NCI-H2107 treated with DMSO at 0.1 percent for 48 hours (cell line): ENCODE data around the gene TRMT1L.
A peak's percentile ranks its signal among the peaks of the same experiment; 100 is the strongest.

Experiments
- DNase-seq: peaks from one replicate; lab custom pipeline; 2025; ENCODE audit not compliant: unreplicated experiment; lab: John Stamatoyannopoulos, UW

The TRMT1L gene

GRCh38 chr1:185132534-185132933 lies 24.2 kb downstream of the TRMT1L start:
- no peak for DNase-seq

DNA sequence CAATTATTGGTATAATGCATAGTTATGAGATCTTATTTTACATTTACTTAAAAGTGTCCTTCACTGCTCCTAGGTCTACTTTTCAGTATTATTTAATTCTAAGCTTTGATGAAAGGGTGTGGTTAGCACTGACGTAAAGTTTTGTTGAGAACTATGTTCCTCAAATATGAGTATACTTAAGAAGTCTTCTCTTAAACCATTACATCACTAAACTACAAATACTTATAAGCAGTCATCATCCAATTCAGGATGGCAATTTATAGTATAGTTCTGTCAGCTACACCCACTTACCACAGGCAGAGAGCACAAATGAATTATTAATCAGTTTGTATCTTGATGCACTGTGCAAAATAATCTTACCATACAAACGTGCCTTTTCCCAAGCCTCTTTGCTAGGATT lies 27.0 kb downstream of the TRMT1L start:
- DNase-seq: no peak

DNA sequence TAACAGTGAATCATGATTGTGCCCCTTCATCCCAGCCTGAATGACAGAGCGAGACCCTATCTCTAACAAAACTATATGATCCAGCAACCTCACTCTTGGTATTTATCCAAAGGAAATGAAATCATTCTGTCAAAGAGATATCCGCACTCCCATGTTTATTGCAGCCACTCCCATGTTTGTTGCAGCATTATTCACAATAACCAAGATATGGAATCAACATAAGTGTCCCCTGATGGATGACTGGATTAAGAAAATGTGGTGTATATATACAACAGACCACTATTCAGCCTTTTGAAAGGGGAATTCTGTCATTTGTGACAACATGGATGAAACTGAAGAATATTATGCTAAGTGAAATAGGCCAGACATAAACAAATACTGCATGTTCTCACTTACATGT lies 44.4 kb downstream of the TRMT1L start:
- DNase-seq: no peak

DNA sequence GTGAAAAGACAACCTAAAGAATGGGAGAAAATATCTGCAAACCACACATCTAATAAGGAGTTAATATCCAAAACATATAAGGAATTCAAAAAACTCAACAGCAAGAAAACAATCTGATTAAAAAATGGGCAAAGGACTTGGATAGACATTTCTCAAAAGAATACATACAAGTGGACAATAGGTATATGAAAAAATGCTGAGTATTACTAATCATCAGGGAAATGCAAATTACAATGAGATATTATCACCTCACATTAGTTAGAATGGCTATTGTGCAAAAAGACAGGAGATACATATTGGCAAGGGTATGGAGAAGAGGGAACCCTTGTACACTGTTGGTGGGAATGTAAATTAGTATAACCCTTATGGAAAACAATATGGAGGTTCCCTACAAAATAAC lies 44.9 kb downstream of the TRMT1L start:
- DNase-seq: no peak

GRCh38 chr1:185110145-185110544 lies 46.6 kb downstream of the TRMT1L start:
- no peak for DNase-seq

- DNase-seq: no peak
Observed at GRCh38 chr1:185108321-185108720, 48.4 kb downstream of the TRMT1L start.

DNA sequence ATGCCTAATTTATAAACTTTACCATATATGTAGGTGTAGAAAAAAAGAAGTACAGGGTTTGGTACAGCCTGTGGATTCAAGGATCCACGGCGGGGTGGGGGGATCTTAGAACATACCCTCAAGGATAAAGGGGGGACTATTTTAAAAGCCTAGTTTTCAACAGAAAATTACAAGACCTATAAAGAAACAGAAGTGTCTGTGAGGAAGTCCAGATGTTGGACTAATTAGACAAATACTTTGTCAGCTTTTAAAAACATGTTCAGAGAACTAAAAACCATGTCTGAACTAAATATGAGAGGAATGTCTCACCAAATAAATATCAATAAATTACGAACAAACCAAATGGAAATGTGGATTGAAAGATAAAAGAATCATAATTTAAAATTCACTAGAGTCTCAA lies 51.6 kb downstream of the TRMT1L start:
- no peak for DNase-seq

- no peak for DNase-seq
Observed at GRCh38 chr1:185104083-185104482, 52.7 kb downstream of the TRMT1L start.

DNA sequence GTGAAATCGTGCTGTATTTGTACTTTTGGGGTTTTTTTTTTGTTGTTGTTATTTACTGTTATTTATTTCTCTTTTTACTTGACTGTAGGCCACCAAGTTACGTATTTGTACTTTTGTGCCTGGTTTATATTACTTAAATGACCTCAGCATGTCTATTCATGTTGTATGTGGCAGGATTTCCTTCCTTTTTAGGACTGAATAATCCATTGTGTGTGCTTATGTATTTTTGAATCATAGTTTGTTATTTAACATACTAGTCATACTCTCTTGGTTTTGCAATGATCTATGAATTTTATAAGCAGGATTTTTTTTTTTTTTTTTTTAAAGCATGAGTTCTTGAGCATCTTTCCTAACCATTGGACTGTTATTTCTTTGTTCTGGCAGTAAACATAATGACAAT lies 60.2 kb downstream of the TRMT1L start:
- DNase-seq: no peak

- no peak for DNase-seq
Observed at GRCh38 chr1:185094761-185095160, 62.0 kb downstream of the TRMT1L start.

DNA sequence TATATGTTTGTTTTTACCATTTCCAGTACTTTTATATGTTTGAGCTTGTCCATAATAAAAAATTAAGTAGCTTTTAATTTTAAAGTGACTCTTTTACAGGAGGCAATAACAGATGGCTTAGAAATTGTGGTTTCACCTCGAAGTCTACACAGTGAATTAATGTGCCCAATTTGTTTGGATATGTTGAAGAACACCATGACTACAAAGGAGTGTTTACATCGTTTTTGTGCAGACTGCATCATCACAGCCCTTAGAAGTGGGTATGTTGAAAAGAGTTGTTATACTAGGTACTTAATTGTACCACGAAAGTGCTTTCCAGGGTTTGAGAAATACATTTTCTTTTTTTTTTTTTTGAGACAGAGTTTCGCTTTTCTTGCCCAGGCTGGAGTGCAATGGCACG lies 65.3 kb downstream of the TRMT1L start:
- DNase-seq: peak; percentile 35

DNA sequence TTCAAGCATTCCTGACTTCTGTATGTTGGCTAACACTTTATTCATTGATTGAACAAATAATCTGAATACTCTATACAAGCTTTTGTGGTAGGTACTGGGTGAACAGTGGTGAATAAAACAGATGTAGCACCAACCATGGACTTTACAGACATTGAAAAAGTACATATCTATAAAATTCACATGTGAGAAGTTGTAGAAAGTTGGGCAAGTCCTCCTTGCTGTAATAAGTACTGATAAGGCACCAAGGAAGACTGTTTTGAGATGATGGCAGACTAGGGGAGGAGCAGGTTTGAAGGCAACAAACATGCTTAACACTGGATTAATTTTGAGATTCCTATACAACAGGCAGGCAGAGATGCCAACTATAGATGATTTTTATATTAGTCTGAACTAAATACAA lies 69.0 kb downstream of the TRMT1L start:
- no peak for DNase-seq

- no peak for DNase-seq
Observed at GRCh38 chr1:185087101-185087500, 69.7 kb downstream of the TRMT1L start.

DNA sequence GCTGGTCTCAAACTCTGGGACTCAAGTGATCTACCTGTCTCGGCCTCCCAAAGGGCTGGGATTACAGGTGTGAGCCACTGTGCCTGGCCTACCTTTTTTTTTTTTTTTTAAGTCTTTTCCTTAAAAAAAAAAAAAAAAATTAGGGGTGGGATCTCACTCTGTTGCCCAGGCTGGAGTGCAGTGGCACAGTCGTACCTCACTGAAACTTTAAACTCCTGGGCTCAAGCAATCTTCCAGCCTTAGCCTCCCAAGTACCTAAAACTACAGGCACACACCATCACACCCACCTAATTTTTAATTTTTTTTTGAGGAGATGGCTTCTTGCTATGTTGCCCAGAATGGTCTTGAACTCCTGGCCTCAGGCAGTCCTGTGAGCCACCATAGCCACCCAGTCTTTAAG lies 72.9 kb downstream of the TRMT1L start:
- no peak for DNase-seq

DNA sequence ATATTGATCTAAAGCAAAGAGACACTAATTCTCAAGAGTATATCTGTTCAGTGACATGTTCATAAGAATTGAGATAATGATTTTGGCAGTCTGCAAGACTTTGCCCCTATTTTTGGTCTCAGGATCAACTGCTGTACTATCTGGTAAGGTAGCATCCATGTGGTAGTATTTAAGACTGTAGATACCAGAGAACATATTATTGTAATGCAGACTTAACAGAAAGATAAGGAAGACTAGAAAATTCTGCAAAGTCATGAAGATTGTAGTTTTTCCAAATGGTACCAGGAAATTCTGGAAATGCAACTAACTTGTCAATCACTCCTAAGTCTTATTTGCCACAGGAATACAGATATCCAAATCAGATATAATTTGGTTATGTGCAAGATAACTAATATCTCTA lies 76.3 kb downstream of the TRMT1L start:
- DNase-seq: no peak

- DNase-seq: no peak
Observed at GRCh38 chr1:185077374-185077773, 79.4 kb downstream of the TRMT1L start.

DNA sequence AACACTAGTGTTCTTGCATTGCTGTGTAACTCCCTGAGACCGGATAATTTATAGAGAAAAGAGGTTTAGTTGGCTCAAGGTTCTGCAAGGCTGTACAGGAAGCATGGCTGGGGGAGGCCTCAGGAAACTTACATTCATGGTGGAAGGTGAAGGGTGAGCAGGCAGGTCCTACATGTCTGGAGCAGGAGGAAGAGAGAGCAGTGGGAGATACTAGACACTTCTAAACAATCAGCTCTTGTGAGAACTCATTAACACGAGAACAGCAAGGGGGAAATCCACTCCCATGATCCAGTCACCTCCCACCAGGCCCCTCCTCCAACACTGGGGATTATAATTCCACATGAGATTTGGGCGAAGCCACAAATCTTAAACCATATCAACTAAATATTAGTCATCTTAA lies 81.3 kb downstream of the TRMT1L start:
- no peak for DNase-seq

DNA sequence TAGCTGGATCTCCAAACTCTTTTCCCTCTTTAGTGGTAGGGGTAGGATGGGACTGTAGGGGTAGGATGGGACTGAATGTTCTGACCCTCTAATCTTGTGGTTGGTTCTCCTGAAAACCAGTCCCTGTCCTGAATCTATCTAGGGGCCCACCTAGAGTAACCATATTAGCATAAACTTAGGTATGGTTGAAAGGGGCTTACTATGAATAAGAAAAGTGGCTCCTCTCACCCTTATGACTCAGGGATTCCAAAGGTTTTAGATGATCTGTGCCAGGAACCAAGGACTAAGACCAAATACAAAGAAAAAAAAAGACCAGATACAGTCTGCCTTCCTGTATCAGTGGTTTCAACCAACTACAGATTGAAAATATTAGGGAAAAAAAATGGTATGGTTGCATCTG lies 82.4 kb downstream of the TRMT1L start:
- DNase-seq: no peak

GRCh38 chr1:185073725-185074124 lies 83.0 kb downstream of the TRMT1L start:
- no peak for DNase-seq

DNA sequence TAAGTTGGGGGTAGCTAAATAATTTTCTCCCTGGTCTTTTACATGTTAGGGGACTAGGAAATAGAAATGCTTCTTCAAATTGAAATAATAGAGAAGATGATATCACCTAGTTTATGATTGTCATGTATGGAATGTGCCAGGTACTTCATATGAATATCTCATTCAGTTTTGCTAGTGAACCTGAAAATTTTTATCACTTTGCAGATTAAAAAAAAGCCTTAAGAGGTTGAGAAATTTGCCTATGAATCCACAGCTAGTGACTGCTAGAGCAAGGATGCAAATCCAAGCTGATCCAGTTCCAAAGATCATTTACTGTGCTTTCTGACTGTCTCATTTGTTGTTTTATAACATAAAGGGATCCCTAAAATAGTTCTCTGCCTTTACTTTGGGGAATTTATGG lies 86.7 kb downstream of the TRMT1L start:
- DNase-seq: no peak

- no peak for DNase-seq
Observed at GRCh38 chr1:185069202-185069772, 87.5 kb downstream of the TRMT1L start.

DNA sequence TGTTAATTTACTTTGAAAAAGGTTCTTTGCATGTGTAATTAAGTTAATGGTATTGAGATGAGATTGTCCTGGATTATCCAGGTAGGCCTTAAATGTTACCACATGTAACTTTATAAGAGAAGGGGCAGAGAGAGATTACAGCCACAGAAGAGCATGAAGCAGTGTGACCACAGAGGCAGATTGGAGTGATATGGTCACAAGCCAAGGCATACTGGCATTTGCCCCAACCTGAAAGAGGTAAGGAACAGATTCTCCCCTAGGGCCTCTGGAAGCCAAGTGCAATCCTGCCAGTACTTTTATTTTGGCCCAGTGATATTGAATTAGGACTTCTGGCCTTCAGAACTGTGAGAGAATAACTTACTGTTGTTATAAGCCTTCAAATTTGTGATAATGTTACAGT lies 88.4 kb downstream of the TRMT1L start:
- no peak for DNase-seq
